Brain microvascular endothelial cell (primary cell): ENCODE data around the gene C4orf51.

ENCODE experiments used
- DNase-seq: peaks from one replicate; pipeline ENCODE4 v3.0.0-alpha.2; 2020
- H3K27ac ChIP-seq: fragments of 250-450 bp; sonication (Bioruptor Pico); 2 replicates; pipeline ENCODE4 v1.5.1; 2020; ENCODE audit warnings: mild to moderate bottlenecking, moderate library complexity
- H3K27me3 ChIP-seq: fragments of 250-450 bp; sonication (Bioruptor Pico); replicated peaks from 2 replicates; pipeline ENCODE4 v1.5.1; 2020; ENCODE audit warnings: mild to moderate bottlenecking
- H3K36me3 ChIP-seq: fragments of 250-450 bp; sonication (Bioruptor Pico); replicated peaks from 2 replicates; pipeline ENCODE4 v1.5.1; 2020; ENCODE audit warnings: mild to moderate bottlenecking
- H3K4me3 ChIP-seq: 2 replicates; pipeline ENCODE4 v1.5.1; 2011; ENCODE audit warnings: low read depth, mild to moderate bottlenecking, control low read depth, low read length, moderate library complexity
- CTCF ChIP-seq: IDR thresholded peaks from 2 replicates; pipeline ENCODE4 v1.5.1; 2011; ENCODE audit warnings: low read depth, mild to moderate bottlenecking, moderate library complexity, low read length, control low read depth, inconsistent platforms; ENCODE audit errors: missing control alignments
- in situ Hi-C: cut with HindIII; loops from 2 replicates; pipeline ENCODE4 v1.10.0; 2017; ENCODE audit warnings: low sequenced_read_pairs, low pct_ligation_motif_present

The C4orf51 gene

GRCh38 chr4:145770124-145770523, 90.2 kb downstream of the C4orf51 start:
- in situ Hi-C loops: no loop called here
- Histone ChIP-seq H3K4me3 (no peak overlapping the region), H3K36me3 (peaks cover 21% of the 10 kb centered on the region), H3K27me3 (no peaks in the 10 kb centered on the region), H3K27ac (no peak overlapping the region)
- no peak for DNase-seq
- no peak for TF ChIP-seq CTCF

GRCh38 chr4:145772347-145772746, 92.4 kb downstream of the C4orf51 start:
- no peaks in the 10 kb centered on the region for H3K27me3 ChIP-seq
- no peak for TF ChIP-seq CTCF
- H3K4me3 ChIP-seq: no peak overlapping the region
- H3K36me3 ChIP-seq: peaks cover 18% of the 10 kb centered on the region
- H3K27ac ChIP-seq: no peak overlapping the region
- no peak for DNase-seq
- in situ Hi-C loops: no loop called here

GRCh38 chr4:145773581-145774234, 93.8 kb downstream of the C4orf51 start:
- no peak for DNase-seq
- no peak overlapping the region for H3K27ac ChIP-seq
- peaks cover 18% of the 10 kb centered on the region for H3K36me3 ChIP-seq
- H3K4me3 ChIP-seq: no peak overlapping the region
- H3K27me3 ChIP-seq: no peaks in the 10 kb centered on the region
- no peak for TF ChIP-seq CTCF
- in situ Hi-C loops: no loop called here

GRCh38 chr4:145774473-145774872, 94.5 kb downstream of the C4orf51 start:
- Histone ChIP-seq H3K4me3 (no peak overlapping the region), H3K27me3 (no peaks in the 10 kb centered on the region), H3K36me3 (peaks cover 22% of the 10 kb centered on the region), H3K27ac (no peak overlapping the region)
- in situ Hi-C loops: no loop called here
- no peak for TF ChIP-seq CTCF
- DNase-seq: no peak

- in situ Hi-C loops: no loop called here
- DNase-seq: no peak
These were observed 95.5 kb downstream of the C4orf51 start for GRCh38 chr4:145775406-145775805.

More at GRCh38 chr4:145775406-145775805, 95.5 kb downstream of the C4orf51 start:
- Histone ChIP-seq H3K36me3 (peaks cover 22% of the 10 kb centered on the region), H3K27me3 (no peaks in the 10 kb centered on the region), H3K4me3 (no peak overlapping the region), H3K27ac (no peak overlapping the region)
- TF ChIP-seq CTCF: no peak
